Pons (tissue), 1 donor: ENCODE data around the gene TMEM43.
A peak's percentile ranks its signal among the peaks of the same experiment; 100 is the strongest.

Experiments used
- DNase-seq: peaks from one replicate; pipeline ENCODE4 v3.0.0-alpha.2; 2016; ENCODE audit warnings: low spot score

TMEM43 gene

DNA sequence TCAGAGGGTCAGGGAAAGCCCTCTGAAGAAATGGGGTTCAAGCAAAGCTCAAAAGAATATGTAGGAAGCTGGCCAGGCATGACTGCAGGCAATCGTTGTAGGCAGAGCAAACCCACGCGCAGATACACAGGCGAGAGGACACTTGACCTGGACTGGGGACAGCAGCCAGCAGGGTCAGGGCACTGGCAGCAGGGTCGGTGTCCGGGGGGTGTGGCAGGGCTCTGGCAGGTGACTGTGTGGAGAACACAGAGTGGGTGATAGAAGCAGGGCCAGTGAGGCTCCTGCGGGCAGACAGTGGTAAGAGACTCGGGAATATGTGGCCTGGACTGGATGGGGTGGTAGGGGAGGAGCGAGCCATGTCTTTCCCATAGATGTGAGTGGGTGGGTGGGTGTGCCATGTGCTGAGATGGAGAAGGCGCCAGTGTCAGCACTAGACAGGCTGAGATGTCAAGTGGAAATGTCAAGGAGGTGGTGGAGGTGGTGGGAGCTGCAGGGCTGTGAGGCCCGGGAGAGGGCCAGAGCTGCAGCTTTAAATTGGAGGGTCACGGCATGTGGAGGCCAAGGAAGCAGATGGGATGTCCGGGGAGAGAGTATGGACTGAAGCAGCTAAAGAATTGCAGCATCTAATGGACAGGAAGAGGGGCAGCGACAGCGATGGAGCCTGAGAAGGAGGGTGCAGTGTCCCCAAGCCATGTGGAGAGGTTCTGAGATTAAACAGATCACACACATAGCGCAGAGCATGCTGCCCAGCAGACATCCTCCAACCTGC is 13.4 kb downstream of the TMEM43 start:
- no peak for DNase-seq

DNA sequence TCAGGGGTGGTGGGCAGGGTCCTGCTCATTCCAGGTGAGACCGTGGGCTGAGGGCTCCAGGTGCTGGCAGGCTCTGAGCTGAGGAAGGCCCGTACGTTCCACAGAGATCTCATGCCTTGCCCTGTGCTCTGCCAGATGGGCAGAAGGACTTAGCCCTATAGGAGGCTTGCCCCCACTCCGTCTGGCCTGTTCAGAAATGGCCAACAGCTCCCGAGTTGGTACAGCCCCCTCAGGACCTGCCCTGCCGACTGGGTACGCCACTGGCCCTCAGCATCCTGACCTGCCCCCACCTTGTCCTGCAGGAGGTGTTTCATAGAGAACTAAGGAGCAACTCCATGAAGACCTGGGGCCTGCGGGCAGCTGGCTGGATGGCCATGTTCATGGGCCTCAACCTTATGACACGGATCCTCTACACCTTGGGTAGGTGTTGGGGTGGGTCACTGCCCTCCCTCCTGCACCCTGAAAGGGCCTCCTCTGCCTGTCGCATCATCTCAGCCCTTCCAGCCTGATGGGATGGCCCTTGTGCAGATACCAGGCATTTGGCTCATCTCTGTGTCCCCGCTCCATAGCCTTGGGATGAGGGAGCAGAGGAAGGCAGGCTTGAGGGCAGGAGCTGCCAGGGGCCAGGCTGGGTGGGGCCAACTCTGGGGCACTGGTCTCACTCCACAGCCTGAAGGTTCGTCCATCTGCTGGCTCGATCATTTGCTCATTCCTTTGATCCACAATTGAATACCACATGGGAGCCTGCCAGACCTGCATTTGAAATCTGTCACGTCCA is 14.2 kb downstream of the TMEM43 start:
- no peak for DNase-seq

DNA sequence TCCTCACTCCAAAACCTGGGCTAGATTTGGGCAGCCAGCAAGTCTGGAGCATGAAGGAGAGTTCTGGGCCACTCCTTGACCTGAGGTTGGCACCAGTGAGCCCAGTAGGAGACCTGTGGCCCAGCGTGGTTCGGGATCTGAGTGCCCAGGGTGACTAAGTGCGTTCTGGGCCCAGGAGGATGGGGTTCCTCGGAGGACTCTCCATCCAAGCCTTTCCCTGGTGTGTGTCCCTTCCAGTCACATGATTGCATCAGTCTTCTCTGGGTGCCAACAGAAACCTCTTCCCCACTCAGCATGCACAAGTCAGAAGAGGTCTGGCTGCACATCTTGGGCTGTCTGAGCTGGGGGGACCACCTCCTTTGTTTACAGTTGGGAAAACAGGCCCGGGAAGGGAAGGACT is 14.9 kb downstream of the TMEM43 start:
- no peak for DNase-seq

DNA sequence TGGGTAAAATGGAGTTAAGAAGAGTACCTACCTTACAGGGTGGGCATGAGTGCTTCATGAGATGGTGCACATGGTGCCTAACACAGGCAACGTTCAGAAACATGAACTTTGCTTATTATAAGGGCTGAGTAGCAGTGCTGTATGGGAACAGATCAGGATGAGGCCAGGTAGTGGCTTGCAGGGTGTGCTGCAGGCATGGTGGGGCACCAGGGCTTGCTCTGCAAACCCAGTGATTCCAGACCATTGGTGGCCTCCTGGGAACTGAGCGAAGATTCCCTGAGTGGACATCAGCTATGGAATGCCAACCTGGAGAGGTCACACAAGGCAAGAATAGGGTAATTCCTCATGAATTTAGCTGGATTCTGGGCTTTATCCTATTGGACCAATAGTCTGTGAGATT is 15.8 kb downstream of the TMEM43 start:
- no peak for DNase-seq

DNA sequence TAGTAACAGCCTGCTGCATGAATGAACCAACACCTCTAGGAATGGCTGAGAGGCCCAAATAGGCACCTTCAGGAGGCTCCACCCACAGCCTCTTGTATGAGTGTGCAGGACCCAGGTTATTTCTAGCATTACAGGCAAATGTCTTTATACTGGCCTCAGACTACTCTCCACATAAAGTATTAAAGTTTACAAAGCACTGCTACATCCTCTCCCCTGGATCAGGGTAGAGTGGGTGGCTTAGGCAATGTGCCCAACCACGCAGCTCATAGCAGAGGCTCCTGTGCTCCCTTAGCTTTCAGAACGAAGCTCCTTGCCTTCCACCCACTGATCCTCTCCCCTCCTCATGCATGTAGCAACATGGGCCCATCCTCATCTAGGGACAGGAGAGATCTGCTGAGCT is 16.3 kb downstream of the TMEM43 start:
- no peak for DNase-seq

DNA sequence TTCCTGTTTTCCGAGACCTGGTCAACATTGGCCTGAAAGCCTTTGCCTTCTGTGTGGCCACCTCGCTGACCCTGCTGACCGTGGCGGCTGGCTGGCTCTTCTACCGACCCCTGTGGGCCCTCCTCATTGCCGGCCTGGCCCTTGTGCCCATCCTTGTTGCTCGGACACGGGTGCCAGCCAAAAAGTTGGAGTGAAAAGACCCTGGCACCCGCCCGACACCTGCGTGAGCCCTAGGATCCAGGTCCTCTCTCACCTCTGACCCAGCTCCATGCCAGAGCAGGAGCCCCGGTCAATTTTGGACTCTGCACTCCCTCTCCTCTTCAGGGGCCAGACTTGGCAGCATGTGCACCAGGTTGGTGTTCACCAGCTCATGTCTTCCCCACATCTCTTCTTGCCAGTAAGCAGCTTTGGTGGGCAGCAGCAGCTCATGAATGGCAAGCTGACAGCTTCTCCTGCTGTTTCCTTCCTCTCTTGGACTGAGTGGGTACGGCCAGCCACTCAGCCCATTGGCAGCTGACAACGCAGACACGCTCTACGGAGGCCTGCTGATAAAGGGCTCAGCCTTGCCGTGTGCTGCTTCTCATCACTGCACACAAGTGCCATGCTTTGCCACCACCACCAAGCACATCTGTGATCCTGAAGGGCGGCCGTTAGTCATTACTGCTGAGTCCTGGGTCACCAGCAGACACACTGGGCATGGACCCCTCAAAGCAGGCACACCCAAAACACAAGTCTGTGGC is 16.9 kb downstream of the TMEM43 start:
- no peak for DNase-seq

DNA sequence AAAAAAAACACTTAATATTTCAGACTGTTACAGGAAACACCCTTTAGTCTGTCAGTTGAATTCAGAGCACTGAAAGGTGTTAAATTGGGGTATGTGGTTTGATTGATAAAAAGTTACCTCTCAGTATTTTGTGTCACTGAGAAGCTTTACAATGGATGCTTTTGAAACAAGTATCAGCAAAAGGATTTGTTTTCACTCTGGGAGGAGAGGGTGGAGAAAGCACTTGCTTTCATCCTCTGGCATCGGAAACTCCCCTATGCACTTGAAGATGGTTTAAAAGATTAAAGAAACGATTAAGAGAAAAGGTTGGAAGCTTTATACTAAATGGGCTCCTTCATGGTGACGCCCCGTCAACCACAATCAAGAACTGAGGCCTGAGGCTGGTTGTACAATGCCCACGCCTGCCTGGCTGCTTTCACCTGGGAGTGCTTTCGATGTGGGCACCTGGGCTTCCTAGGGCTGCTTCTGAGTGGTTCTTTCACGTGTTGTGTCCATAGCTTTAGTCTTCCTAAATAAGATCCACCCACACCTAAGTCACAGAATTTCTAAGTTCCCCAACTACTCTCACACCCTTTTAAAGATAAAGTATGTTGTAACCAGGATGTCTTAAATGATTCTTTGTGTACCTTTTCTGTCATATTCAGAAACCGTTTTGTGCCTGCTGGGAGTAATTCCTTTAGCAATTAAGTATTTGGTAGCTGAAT is 17.9 kb downstream of the TMEM43 start:
- no peak for DNase-seq

DNA sequence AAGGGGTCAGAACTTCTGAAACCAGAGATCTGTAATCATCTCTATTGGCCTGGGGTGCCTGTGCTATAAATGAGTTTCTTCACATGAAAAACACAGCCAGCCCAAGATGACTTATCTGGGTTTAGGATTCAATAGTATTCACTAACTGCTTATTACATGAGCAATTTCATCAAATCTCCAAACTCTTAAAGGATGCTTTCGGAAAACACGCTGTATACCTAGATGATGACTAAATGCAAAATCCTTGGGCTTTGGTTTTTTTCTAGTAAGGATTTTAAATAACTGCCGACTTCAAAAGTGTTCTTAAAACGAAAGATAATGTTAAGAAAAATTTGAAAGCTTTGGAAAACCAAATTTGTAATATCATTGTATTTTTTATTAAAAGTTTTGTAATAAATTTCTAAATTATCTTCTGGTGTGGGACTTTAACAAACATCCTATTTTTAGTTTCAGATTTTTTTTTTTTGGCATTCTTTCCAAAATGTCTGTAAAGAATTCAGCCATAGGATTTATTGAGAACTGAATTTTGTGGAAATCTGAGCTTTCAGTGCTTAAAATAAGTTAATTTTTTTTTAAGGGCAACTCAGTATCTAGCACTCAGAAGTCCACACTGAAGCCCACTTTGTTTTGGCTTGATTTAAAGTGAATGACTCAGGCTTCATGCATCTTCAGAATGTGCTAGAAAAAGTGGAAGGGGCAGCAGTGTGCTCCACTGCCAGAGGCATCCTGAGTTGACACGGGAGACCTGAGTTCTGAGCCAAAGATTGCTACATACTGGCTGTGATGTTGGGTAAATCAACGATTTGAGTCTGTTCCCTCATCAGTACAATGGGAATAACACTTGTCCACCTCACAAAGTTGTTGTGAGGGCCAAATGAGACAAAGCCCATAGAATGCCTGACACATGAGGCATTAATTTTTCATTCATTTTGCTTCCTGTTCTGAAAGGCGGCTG is 18.7 kb downstream of the TMEM43 start:
- no peak for DNase-seq

DNA sequence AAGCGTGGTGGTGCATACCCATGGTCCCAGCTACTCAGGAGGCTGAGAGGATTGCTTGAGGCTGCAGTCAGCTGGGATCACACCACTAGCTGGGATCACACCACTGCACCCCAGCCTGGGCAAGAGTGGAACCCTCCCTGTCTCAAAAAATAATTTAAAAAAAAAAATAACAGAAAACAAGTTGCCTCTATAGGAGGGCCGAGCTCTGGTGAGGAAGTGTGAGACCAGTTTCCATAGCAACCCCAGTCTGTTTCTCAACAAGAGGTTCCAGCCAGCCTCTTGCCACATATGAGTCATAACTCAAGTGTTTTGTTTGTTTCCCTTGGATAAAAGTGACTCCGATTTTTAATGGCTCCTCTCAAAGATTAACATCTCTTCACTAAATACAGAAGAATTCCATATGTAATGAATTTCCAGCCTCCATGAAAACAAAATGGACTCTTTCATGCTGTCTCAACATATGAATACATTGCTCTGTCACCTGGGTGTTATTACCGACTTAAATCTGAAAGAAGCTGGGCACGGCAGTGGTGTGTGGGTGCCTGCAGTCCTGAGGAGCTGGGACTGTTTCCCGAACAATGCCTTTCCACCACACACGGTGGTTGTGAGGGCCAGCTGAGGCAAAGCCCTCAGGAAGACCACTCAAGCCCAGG is 19.7 kb downstream of the TMEM43 start:
- DNase-seq: peak; percentile 83

DNA sequence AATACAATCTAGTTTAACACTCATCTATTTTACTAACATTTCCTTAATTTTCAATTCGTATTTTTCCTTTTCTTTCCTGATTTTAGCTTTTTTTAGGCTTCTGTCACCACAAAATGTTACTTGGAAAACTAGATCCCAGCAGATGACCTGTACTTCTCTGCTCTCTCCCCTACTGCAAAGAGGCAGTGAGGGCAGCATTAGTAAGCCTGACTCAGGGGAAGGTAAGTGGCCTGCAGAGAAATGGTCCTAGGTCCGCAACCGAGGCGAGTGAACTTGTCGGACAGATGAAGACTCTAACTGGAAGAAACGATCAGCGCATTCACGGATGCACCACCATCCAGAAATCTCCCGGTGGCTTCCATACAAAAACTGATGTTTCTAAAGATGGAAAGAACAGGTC is 20.4 kb downstream of the TMEM43 start:
- DNase-seq: no peak

DNA sequence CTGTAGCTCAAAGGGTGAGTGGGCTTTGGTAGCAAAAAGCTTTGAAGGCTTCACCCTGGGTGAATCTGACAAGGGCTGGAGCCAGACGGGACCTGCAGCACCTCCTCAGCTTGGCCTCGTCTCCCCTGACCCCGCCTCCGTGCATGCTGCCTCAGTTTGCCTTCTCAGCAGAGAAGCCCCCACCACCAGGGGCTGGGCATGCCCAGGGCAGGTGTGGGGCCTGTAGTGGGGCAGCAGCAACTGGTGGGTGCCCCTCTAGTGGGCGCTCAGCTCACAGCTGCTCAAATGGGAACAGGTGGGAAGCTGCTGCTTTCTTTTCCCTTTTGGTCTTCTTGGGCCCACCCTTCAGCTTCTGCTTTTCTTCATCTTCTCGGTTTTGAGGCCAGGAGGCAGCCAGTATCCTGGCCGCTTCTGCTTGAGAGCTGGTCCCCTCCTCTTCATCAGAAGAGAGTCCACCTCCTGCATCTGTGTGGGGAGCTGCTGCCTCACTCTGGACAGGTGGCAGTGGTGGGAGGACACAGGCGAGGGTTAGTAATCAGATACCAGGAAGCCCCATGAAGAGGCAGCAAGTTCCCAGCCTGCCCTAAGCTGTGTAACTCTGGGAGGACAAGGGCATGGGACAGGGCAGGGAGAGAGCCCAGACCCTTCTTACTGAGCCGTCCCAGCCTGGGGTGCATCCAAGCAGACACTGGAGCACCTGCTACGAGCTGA is 21.0 kb downstream of the TMEM43 start:
- DNase-seq: no peak

DNA sequence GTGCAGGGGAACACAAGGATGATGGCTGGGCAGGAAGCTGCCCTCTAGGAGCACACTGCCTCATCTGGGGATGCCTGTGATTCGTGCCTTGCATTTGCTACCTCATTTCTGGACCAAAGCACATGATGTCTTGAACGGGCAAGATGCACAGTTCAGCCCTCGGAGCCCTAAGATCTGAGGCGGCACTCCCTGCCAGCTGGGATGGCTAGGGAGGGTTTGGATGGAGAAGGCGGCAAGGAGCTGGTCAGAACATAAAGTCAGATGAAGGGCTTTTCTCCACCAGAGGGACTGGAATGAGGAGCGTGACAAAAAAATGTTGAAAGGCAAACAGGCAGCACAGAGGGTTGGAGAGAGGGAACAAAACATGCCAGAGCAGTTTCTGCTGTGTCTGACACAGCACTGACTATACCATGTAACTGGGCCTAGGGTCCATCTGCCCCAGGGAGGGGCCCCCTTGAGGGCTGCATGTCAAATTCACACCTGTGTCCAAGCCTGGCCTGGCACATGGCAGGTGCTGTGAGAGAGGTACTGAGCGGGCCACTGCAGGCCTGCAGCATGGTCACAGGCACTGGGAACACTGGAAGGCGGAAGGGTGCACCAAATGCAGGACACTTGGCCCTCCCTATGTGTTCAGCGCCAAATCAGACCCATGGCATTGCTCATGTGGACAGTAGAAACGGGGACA is 21.7 kb downstream of the TMEM43 start:
- DNase-seq: no peak

DNA sequence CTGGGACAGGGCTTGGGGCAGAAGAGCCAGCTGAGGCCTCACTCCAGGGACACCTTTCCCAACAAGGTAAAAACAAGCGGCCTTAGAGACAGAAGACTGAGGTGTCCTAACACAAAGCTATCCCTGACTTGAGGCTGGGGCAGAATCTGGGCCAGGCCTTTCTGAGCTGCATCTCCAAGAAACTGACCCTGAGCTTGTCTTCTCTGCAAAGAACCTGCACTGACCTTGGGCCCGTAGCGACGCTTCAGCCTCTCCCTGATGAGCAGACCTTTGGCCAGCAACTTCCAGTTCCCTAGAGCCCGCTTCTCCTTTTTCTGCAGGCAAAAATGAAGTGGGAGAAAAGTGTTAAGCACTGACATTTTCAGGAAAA is 22.2 kb downstream of the TMEM43 start:
- DNase-seq: no peak

DNA sequence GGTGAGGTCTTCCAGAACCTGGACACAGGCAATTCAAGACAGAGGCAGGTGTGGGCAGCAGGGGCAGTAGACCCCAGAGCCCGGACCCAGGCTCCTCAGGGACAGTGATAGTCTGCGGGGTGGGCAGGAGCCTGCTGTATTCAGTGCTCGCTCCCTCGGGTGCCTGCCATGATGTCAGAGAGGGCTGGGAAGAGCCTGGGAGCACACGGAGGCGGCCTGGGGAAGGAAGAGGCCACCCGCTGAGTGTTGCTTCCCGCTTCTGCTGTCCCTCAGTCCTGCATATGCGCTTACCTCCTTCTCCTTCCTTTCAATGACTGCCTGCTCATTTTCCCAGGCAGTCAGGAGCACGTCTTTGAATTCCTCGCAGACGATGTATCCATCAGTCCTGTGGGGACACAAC is 22.8 kb downstream of the TMEM43 start:
- no peak for DNase-seq

DNA sequence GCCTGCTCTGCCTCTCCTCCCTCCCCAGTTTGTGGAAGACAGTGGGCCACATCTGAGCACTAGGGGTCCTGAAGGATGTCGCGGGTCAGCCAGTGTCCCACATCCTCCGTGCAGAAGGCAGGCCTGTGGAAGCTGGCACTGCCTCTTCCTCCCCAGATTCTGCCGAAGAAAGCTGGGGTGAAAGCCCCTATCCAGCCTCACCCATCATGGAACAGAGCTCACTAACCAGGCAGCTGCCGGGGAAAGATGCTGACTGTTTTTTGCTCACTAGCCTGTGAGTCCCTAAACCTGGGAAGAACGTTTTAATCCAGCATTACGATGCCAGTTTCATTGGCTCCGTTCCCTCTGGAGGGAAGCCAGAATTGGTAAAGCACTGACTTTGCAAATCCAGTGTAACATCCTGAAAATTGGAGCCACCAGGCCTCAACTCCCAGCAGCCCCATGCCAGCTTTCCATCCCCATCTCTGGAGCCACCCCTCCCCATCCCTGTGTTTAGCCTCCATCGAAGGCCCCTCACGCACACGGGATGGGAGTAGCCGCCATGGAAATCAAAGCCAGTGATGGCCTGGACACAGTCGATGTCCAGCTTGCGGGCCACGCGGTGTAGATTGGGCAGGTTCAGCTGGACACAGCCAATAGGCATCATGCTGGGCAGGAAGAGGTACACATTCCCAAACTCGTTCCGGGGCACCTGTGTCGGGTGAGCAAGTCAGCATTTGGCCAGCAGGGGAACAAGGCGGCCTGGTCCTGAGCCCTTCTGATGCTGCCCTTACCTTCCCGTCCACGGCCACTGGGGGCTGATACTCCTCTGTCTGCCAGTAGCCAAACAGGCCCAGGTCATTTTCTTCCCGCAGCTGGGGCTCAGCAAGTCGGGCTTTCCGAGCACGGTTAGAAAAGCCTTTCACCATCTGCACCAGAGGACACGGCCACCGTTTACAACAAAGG is 23.5 kb downstream of the TMEM43 start:
- DNase-seq: no peak

DNA sequence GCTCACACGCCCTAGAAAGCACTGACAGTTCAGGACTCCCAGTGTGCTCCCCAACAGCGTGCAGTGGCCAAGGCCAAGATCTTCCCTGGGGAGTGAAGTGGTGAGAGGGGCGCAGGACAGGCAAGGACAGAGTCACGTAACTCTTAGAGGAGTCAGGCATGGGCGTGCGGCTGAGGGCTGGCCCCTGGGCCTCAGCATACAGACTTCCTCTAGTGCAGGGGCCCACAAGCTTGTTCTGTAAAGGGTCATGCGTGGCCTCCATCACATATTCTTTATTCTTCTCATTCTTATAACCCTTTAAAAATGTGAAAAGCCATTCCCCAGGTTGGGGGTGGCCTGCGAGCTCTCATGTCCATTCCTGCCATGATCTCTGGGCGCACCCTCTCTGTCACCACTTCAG is 25.2 kb downstream of the TMEM43 start:
- no peak for DNase-seq

DNA sequence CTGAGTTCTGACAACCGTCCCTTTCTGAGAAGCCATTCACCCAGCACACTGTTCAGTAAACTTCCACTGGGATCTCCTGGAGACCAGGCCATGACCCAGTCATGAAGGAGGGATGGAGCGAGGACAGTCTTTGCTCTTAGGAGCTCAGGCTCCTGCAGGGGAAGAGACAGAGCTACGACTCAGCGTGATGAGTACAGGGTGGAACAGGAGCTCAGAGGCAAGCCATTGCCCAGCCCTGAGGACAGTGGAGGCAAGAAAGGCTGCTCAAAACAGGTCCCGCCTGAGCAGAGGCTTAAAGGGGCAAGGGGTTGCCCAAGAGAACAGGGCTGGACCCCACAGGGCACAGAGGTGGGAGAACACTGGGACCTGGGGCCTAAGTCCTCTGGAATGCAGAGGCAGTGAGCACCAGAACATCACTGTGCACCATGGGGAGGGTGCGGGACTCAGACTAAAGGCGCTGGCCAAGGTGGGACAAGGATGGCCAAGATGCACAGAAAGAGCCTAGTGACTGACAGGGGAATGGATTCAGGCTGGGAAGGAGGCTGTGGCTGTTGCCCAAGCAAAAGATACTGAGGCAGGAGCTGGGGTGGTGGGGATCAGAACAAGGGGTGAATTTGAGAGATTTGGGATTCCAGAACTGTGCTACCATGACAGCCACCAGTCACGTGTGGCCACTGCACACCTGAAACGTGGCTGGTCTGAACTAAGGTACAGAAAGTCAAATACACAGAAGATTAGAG is 25.8 kb downstream of the TMEM43 start:
- DNase-seq: no peak
